ENCODE results near the gene MLLT6. TPM values are rescaled to one million over a fixed set of nuclear protein-coding genes. Genes with fewer than 3 reads are reported as not detected.
A peak's percentile ranks its signal among the peaks of the same experiment; 100 is the strongest.

MLLT6 gene
- total and polyA plus RNA-seq, 2 of the 13 experiments (the other 11 are each of a cell fraction or from before 2014, with no cell fraction given), result 50.7 to 69.5 TPM

DNA sequence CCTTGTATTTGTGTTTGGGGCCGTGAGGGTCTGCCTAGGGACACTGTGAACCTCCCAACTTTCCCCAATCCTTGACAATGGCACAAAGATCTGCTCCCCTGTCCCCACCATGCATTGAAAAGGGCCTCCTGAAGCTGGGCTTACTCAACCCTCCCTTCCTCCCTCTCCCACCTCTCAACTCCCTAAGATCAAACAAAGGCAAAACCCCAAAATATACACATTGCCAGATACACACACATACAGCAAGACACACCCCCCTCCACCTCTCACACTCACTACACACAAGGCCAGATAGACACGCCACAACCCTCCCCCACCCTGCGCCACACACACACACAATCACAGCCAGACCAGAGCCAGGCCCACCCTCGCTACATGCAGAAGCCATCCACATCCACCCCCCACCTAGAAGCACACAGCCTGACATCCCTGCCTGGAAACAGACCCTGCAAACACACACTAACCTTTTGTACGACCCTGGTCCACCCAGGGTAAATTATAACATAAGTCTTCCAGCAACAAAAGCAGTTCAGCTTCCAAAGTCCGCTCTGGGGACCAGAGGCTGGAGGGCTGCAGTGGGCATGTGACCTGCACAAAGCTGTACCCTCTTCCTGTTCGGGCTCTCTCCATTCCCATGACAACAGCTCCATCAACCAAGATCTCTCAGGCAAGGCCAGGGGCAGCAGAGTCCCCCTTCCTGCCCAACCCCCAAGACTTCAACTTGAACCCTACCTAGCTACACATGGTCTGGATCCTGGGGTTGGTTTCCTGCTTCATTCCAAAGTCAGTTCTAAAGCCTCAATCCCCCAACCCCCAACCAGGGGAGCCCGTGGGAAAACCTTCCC is 41.2 kb downstream of the MLLT6 start (continued):
- TF ChIP-seq, protein P1, sequence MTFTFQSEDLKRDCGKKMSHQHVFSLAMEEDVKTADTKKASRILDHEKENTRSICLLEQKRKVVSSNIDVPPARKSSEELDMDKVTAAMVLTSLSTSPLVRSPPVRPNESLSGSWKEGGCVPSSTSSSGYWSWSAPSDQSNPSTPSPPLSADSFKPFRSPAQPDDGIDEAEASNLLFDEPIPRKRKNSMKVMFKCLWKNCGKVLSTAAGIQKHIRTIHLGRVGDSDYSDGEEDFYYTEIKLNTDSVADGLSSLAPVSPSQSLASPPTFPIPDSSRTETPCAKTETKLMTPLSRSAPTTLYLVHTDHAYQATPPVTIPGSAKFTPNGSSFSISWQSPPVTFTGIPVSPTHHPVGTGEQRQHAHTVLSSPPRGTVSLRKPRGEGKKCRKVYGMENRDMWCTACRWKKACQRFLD (CRISPR knock-in tag; IDR thresholded peaks at IDR 0.05; ENCODE audit: borderline replicate concordance), result no peak; the same call in 1 of the 2 replicates
- TF ChIP-seq ZNF598 (CRISPR knock-in tag; IDR thresholded peaks at IDR 0.05; ENCODE audit: borderline replicate concordance) (no peak; the same call in 1 of the 2 replicates), SPEN (CRISPR knock-in tag; IDR thresholded peaks at IDR 0.05; ENCODE audit: low read depth) (peak; percentile 67), ZNF782 (CRISPR knock-in tag; IDR thresholded peaks at IDR 0.05; ENCODE audit: borderline replicate concordance) (no peak), ZNF484 (CRISPR knock-in tag; IDR thresholded peaks at IDR 0.05; ENCODE audit: borderline replicate concordance, low read depth) (no peak), CBX1 (IDR thresholded peaks at IDR 0.05; ENCODE audit: low read depth) (no peak), KLF12 (CRISPR knock-in tag; IDR thresholded peaks at IDR 0.05; ENCODE audit: borderline replicate concordance) (no peak; the same call in 1 of the 2 replicates), ZNF720 (CRISPR knock-in tag; IDR thresholded peaks at IDR 0.05) (no peak), RXRA (CRISPR knock-in tag; IDR thresholded peaks at IDR 0.05) (peak; percentile 80; the same call in 1 of the 2 replicates), MEF2D (CRISPR knock-in tag; IDR thresholded peaks at IDR 0.05) (no peak; the same call in 1 of the 2 replicates), NFIC (IDR thresholded peaks at IDR 0.05; ENCODE audit: low read length) (no peak), NONO (IDR thresholded peaks at IDR 0.05) (no peak), NONO (CRISPR knock-in tag; conservative IDR thresholded peaks at IDR 0.05) (peak; percentile 88), ZFYVE20 (CRISPR knock-in tag; IDR thresholded peaks at IDR 0.05; ENCODE audit: borderline replicate concordance, low read depth) (no peak), HOXD1 (CRISPR knock-in tag; IDR thresholded peaks at IDR 0.05) (0 out of 2 replicates have a peak, but pooled peaks have one; percentile 57), ZNF552 (CRISPR knock-in tag; IDR thresholded peaks at IDR 0.05; ENCODE audit: borderline replicate concordance) (peak; percentile 88), BRD4 (CRISPR knock-in tag; IDR thresholded peaks at IDR 0.05) (0 out of 2 replicates have a peak, but pooled peaks have one; percentile 18), ZNF501 (CRISPR knock-in tag; IDR thresholded peaks at IDR 0.05) (peak; percentile 39; the same call in 1 of the 2 replicates), ZNF256 (CRISPR knock-in tag; conservative IDR thresholded peaks at IDR 0.05) (no peak)
- TF ChIP-seq, protein P2, sequence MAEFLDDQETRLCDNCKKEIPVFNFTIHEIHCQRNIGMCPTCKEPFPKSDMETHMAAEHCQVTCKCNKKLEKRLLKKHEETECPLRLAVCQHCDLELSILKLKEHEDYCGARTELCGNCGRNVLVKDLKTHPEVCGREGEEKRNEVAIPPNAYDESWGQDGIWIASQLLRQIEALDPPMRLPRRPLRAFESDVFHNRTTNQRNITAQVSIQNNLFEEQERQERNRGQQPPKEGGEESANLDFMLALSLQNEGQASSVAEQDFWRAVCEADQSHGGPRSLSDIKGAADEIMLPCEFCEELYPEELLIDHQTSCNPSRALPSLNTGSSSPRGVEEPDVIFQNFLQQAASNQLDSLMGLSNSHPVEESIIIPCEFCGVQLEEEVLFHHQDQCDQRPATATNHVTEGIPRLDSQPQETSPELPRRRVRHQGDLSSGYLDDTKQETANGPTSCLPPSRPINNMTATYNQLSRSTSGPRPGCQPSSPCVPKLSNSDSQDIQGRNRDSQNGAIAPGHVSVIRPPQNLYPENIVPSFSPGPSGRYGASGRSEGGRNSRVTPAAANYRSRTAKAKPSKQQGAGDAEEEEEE (CRISPR knock-in tag; IDR thresholded peaks at IDR 0.05; ENCODE audit: borderline replicate concordance), result no peak
- TF ChIP-seq, protein P3, sequence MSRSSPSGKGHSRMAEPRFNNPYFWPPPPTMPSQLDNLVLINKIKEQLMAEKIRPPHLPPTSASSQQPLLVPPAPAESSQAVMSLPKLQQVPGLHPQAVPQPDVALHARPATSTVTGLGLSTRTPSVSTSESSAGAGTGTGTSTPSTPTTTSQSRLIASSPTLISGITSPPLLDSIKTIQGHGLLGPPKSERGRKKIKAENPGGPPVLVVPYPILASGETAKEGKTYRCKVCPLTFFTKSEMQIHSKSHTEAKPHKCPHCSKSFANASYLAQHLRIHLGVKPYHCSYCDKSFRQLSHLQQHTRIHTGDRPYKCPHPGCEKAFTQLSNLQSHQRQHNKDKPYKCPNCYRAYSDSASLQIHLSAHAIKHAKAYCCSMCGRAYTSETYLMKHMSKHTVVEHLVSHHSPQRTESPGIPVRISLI (CRISPR knock-in tag; IDR thresholded peaks at IDR 0.05; ENCODE audit: borderline replicate concordance), result no peak; the same call in 1 of the 2 replicates
- TF ChIP-seq, protein P4, sequence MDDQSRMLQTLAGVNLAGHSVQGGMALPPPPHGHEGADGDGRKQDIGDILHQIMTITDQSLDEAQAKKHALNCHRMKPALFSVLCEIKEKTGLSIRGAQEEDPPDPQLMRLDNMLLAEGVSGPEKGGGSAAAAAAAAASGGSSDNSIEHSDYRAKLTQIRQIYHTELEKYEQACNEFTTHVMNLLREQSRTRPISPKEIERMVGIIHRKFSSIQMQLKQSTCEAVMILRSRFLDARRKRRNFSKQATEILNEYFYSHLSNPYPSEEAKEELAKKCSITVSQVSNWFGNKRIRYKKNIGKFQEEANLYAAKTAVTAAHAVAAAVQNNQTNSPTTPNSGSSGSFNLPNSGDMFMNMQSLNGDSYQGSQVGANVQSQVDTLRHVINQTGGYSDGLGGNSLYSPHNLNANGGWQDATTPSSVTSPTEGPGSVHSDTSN (CRISPR knock-in tag; IDR thresholded peaks at IDR 0.05; ENCODE audit: borderline replicate concordance), result no peak
- TF ChIP-seq, protein P5, sequence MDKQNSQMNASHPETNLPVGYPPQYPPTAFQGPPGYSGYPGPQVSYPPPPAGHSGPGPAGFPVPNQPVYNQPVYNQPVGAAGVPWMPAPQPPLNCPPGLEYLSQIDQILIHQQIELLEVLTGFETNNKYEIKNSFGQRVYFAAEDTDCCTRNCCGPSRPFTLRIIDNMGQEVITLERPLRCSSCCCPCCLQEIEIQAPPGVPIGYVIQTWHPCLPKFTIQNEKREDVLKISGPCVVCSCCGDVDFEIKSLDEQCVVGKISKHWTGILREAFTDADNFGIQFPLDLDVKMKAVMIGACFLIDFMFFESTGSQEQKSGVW (CRISPR knock-in tag; IDR thresholded peaks at IDR 0.05; ENCODE audit: borderline replicate concordance), result no peak

Data from HepG2 (cell line).